KOPT-K1 (cell line): ENCODE measurements around the gene TRIOBP.

ENCODE experiments used
- H3K27ac ChIP-seq: fragments of 200-600 bp; sonication (generic); 2 replicates; pipeline ENCODE4 v1.5.1; 2016; ENCODE audit warnings: antibody characterized with exemption, mild to moderate bottlenecking, low read depth, low read length; ENCODE audit not compliant: poor library complexity, severe bottlenecking
- H3K36me3 ChIP-seq: fragments of 200-600 bp; sonication (generic); 2 replicates; pipeline ENCODE4 v1.5.1; 2017; ENCODE audit warnings: antibody characterized with exemption, mild to moderate bottlenecking, low read length, moderate library complexity; ENCODE audit not compliant: insufficient read depth
- H3K9me3 ChIP-seq: fragments of 200-600 bp; sonication (generic); 2 replicates; pipeline ENCODE4 v1.5.1; 2017; ENCODE audit warnings: antibody characterized with exemption, low read length, mild to moderate bottlenecking; ENCODE audit not compliant: insufficient read depth, poor library complexity, severe bottlenecking

The TRIOBP gene

DNA sequence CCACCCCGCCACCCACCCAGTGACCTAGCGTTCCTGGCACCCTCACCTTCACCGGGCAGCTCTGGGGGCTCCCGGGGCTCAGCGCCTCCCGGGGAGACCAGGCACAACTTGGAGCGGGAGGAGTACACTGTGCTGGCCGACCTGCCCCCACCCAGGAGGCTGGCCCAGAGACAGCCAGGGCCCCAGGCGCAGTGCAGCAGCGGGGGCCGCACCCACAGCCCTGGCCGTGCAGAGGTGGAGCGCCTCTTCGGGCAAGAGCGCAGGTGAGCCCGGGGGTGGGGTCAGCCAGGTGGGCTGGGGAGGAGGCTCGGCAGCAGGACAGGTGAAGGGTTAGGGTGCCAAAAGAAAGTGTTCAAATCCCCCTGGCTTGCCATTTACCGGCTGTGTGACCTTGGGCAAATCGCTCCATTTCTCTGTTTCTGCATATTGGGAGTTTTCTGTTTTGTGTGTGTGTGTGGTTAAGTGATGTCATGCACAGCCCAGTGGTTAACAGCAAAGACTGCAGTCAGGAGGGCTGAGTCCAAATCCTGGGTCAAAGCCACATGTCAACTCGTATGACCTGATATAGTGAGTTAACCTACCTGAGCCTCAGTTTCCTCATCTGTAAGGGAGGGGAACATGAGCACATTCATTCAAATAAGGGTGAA lies 29.5 kb downstream of the TRIOBP start:
- Histone ChIP-seq H3K36me3 (no peaks in the 10 kb centered on the region), H3K27ac (no peak overlapping the region), H3K9me3 (no peaks in the 10 kb centered on the region)

DNA sequence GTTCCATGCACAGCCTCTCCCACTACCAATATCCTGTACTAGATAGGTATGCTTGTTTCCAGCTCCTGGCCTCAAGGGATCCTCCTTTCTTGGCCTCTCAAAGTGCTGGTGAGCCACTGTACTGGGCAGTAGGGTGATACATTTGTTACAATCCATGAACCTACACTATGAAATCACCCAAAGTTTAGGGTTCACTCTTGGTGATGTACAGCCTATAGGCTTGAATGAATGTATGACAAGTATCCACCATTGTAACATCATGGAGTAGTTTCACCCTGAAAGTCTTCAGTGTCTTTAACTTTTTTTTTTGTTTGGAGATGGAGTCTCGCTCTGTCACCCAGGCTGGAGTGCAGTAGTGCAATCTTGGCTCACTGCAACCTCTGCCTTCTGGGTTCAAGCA lies 31.8 kb downstream of the TRIOBP start:
- H3K27ac ChIP-seq: no peak overlapping the region
- no peaks in the 10 kb centered on the region for H3K36me3 ChIP-seq

DNA sequence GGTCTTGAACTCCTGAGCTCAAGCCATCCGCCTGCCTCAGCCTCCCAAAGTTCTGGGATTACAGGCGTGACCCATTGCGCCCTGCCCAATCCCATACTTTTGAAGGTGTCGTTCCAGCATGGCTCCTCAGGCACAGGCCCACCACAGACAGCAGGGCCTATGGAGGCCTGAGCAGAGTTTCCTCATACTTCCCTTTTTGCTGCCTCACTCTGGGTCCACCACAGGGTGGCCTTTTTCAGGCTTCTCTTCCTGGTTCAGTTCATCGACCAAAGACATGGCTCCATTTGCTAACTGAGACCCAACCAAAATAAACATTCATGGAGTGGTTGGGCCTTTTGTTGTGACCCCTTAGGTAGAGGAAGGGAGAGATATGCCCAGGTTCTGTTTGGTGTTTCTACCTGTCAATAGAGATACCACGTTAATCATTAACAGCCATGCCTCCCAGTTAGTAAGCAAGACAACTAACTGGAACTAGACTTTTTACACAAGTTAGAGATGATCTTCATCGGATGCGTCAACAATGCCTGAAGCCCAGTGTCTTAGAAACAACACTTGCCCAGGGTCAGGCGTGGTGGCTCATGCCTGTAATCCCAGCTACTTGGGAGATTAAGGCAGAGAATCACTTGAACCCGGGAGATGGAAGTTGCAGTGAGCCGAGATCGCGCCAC lies 35.1 kb downstream of the TRIOBP start:
- Histone ChIP-seq H3K27ac (no peak overlapping the region), H3K36me3 (no peaks in the 10 kb centered on the region), H3K9me3 (no peaks in the 10 kb centered on the region)

More for the DNA sequence above, 31.8 kb downstream of the TRIOBP start:
- no peaks in the 10 kb centered on the region for H3K9me3 ChIP-seq

DNA sequence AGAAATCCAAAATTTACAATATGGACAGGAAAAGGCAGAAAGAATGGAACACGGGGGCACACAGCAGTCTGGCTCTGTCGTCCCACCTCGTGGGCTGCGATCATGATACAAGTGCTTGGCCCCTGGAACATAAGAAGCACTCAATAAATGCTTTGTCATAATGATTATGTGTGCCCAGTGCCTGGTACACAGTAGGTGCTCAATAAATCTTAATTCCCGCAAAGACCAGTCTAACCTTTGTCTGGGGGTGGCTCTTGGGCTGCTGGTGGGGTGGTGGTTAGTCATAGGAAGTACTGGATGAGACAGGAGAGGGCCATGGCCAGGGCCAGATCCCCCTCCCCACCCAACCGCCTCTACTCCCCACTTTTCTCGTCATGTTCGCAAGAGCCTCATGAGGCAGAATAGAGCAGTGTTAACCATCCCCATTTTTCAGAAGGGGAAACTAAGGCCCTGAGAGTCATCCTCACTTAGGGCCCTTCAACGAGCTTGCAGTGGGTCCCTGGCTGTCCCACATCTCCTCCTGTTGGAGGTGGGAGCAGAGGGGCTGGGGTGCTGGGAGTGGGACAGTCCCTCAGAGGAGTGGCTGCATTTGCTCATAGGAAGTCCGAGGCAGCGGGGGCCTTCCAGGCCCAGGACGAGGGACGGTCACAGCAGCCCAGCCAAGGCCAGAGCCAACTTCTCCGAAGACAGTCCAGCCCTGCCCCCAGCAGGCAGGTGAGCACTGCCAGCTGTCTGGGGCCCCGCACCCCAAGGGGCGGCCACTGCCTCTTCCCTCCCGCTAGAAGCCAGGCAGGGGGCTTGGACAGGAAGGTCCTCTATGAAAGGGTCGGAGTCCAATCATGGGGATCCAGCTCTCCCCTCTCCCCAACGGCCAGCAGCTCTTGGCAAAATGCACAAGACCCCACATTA lies 36.1 kb downstream of the TRIOBP start:
- H3K9me3 ChIP-seq: no peaks in the 10 kb centered on the region
- no peak overlapping the region for H3K27ac ChIP-seq
- no peaks in the 10 kb centered on the region for H3K36me3 ChIP-seq

DNA sequence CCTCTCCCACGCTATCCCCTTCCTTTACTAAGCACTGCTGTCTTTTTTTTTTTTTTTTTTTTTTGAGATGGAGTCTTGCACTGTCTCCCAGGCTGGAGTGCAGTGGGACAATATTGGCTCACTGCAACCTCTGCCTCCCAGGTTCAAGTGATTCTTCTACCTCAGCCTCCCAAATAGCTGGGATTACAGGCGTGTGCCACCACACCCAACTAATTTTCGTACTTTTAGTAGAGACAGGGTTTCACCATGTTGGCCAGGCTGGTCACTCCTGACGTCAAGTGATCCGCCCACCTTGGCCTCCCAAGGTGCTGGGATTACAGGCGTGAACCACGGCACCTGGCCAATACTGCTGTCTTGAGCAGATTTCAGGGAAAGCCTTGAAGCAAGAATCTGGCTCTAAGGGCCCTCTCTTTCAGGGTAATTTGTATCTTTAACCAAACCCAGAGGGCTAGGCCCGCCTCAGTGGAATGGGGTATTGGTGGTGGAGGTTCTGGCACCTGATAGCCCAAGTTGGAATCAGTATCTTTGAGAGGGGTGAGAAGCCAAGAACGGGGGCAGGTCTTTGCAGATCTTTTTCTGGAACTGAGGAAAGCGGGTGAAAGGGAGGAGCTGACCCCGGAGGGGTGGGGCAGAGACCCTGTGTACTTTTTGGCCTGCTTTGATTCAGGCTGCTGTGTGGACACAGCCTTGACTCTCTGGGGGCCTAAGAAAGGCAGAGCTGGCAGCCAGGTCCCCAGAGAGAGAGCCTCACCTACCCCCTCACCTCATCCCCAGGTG lies 37.0 kb downstream of the TRIOBP start:
- H3K9me3 ChIP-seq: no peaks in the 10 kb centered on the region

DNA sequence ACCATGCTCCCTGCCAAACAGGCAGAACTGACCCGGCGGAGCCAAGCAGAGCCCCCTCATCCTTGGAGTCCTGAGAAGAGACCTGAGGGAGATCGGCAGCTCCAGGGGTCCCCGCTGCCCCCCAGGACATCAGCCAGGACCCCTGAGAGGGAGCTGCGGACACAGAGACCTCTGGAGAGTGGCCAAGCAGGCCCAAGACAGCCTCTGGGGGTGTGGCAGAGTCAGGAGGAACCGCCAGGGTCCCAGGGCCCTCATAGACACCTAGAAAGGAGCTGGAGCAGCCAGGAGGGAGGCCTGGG lies 37.5 kb downstream of the TRIOBP start:
- H3K36me3 ChIP-seq: no peaks in the 10 kb centered on the region
- H3K9me3 ChIP-seq: no peaks in the 10 kb centered on the region
- H3K27ac ChIP-seq: no peak overlapping the region

More for the DNA sequence above, 37.0 kb downstream of the TRIOBP start:
- Histone ChIP-seq H3K36me3 (no peaks in the 10 kb centered on the region), H3K27ac (no peak overlapping the region)

DNA sequence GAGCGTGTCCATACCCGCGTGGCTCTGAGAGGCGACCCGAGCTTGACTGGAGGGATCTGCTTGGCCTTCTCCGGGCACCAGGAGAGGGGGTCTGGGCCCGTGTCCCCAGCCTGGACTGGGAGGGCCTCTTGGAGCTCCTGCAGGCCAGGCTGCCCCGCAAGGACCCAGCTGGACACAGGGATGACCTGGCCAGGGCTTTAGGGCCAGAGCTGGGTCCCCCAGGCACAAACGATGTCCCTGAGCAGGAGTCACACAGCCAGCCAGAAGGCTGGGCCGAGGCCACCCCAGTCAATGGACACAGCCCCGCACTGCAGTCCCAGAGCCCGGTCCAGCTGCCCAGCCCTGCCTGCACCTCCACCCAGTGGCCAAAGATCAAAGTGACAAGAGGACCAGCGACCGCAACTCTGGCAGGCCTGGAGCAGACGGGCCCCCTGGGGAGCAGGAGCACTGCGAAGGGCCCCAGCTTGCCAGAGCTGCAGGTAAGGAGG lies 38.2 kb downstream of the TRIOBP start:
- Histone ChIP-seq H3K9me3 (no peaks in the 10 kb centered on the region), H3K27ac (no peak overlapping the region), H3K36me3 (no peaks in the 10 kb centered on the region)

DNA sequence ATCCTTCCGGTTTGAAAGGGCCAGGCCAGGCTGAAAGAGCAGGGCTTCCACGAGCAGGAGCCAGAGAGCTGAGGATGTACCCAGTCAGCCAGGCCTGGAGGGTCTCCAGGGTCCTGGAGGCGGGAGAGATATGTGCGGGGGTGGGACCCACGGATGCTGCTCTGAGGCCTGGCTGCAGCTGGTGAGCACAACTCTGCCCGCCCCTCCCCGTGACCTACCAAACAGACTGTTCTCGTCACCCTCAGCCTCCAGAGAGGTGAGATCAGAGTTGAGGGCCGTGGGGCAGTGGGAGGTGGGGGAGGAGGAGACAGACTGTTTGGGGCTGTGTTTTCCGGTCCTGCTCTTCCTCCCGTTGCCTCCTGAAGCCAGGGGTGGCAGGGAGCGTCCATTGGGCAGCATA lies 42.2 kb downstream of the TRIOBP start:
- no peaks in the 10 kb centered on the region for H3K9me3 ChIP-seq
- no peaks in the 10 kb centered on the region for H3K36me3 ChIP-seq
- H3K27ac ChIP-seq: no peak overlapping the region

DNA sequence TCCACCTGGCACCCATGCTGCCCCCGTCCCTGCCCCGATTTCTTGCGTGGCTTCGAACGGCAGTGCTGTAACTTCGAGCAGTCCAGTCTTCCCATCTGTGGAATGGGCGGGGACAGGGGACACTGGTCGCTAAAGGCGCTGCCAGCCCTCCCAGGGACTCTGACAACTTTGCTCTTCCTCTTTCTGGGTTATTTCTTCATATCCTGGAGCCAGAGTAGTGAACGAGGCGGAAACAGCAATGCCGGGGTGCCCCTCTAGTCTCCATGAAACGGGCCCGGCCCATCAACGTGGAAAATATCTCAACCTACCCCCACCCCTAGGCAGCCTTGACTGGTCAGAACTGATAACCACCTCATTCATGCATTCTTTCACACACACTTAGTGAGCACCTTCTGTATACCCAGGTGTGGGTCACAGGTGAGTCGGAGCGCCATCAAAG lies 42.8 kb downstream of the TRIOBP start:
- Histone ChIP-seq H3K27ac (no peak overlapping the region), H3K9me3 (no peaks in the 10 kb centered on the region), H3K36me3 (no peaks in the 10 kb centered on the region)

DNA sequence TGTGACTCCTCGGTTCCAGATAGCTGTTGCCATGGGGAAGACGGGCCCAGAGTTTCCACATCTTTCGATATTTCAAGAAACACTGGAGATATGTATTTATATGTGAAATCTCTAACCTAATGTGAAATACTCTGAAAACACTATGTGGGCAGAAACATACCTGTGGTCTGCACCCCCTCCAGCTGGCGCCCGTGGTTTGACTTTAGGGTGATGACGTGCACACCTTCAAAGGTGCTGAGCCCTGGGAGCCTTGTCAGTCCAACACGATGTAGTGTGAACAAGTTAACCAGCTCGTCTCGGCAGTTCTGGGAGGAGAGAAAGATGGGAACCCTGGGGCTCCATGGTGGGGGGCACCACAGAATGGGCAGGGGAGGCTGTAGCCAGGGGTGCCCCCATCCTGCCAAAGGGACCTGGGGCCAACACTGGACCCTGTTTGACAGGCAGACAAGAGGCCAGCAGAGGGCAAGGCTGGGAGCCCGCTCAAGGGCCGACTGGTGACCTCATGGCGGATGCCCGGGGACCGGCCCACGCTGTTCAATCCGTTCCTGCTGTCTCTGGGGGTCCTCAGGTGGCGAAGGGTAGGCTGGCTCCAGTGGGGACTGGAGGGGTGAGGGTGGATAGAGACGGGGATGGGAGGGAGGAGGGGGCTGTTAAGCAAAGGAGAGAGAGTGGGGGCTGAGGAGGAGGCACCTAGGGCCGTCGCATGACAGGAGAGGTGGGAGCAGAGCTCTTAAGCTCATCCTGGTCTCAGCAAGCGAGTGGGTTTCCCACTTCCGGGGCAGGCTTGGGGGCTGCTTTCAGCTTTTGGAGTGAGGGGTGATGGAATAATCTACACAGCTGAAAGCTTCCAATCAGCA lies 43.8 kb downstream of the TRIOBP start:
- H3K27ac ChIP-seq: no peak overlapping the region

DNA sequence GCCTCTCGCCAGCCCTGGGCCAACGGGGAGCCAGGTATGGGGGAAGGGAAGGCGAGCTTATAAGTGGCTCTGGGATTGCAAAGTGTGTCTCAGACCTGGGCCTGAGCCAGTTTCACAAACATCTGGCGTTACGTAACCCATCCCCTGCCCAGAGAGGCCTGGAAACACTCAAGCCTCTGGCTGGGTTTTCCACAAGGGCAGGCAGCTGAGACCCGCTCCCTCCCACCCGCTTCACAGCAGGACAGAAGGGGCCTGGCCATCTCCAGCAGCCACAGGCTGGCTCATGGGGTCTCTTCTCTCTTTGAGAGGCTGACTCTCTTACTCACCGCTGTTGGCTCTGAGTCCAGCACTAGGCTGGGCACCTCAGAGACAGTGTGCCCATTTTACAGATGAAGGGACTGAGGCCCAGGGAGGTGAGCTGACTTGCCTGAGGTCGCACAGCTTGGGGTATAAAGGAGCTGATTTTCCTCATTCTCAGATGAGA lies 44.5 kb downstream of the TRIOBP start:
- H3K36me3 ChIP-seq: no peaks in the 10 kb centered on the region
- no peak overlapping the region for H3K27ac ChIP-seq
- no peaks in the 10 kb centered on the region for H3K9me3 ChIP-seq

More for the DNA sequence above, 43.8 kb downstream of the TRIOBP start:
- no peaks in the 10 kb centered on the region for H3K9me3 ChIP-seq
- H3K36me3 ChIP-seq: no peaks in the 10 kb centered on the region

DNA sequence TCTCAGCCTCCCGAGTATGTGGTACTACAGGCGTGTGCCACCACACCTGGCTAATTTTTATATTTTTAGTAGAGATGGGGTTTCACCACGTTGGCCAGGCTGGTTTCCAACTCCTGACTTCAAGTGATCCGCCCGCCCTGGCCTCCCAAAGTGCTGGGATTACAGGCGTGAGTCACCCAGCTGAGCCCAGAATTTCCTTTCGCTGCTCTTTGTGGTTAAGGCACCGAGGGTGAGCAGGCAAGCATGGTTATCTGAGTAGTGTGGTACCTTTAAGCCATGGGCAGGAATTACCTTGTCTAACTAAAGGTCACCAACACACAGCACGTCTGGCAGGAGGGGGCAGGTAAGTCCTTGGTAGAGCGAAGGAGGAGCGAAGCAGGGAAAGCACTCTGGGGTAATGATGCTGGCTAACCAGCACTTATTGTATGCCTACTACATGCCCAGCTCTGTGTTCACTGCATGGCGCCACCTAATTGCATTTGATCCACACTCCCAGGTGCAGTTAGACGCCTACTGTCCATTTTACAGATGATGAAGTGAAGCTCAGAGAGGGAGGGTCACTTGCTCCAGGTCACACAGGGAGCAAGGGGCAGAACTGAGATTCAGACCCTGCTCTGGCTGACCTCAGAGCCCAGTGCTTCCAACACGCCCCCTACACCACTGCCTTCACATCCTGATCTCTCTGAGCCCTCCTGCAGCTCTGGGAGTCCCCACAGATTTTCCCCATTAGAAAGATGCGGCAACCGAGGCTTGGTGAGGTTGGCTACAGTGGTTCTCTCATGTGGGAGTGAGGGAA lies 45.7 kb downstream of the TRIOBP start:
- Histone ChIP-seq H3K27ac (no peak overlapping the region), H3K9me3 (no peaks in the 10 kb centered on the region), H3K36me3 (no peaks in the 10 kb centered on the region)

DNA sequence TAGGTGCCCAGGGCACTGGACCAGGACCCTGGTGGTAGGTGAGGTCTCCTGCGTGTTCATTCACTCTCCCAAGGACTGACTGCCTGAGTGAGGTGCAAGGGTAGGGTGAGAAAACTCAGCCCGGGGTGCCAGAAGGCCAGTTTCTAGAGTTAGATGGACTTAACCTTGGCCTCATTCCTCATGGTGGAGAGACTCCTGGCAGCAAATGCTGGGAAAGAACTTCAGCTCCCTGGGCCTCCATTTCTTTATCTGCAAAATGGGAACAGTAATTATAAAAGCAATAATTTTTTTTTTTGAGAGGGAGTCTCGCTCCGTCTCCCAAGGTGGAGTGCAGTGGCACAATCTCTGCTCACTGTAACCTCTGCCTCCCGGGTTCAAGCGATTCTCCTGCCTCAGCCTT lies 47.7 kb downstream of the TRIOBP start:
- Histone ChIP-seq H3K9me3 (no peaks in the 10 kb centered on the region), H3K36me3 (0 out of 2 replicates have a peak, but pooled peaks cover 6% of the 10 kb centered on the region), H3K27ac (no peak overlapping the region)
